Gastrocnemius medialis (tissue), 4 donors: ENCODE results near the gene MYO16.

ENCODE experiments used
- CTCF ChIP-seq, 5 experiments: fragments of 450-650 bp in 3 of 5; fragments of 200-600 bp in 2 of 5; sonication (generic) in 2 of 5; IDR thresholded peaks in 4 of 5; conservative IDR thresholded peaks in 1 of 5; 1 replicate in 4 of 5; 2 replicates in 1 of 5; pipeline ENCODE4 v1.5.1; 2016 to 2019; ENCODE audit warnings: antibody characterized with exemption in 5 of 5, mild to moderate bottlenecking in 3 of 5, moderate library complexity in 3 of 5
- POLR2A ChIP-seq, 2 donors: fragments of 450-650 bp; IDR thresholded peaks; one replicate each; pipeline ENCODE4 v1.6.1; 2017; ENCODE audit warnings: antibody characterized with exemption in 2 of 2, mild to moderate bottlenecking in 2 of 2, moderate library complexity in 2 of 2

- no peak for TF ChIP-seq CTCF (IDR thresholded peaks at IDR 0.05 in 4 of 5, conservative IDR thresholded peaks at IDR 0.05 in 1 of 5)
- TF ChIP-seq POLR2A (IDR thresholded peaks at IDR 0.05), result no peak
Observed at GRCh38 chr13:108615241-108615640, 14.2 kb upstream of the MYO16 start.
